A549 (cell line): ENCODE results near the gene ACSBG1. TPM values are rescaled to one million over a fixed set of nuclear protein-coding genes. Genes with fewer than 3 reads are reported as not detected.

Experiments
- ATAC-seq, 2 experiments: fragments of 200-7000 bp in 1 of 2; fragments of >200 bp in 1 of 2; cut with Nextera tagmentation in 1 of 2; cut with Tn5 transposase in 1 of 2; 3 replicates each; pipeline versions ENCODE4 v1.8.0 to v1.9.1; 2018 to 2020; ENCODE audit warnings: mild to moderate bottlenecking in 1 of 2, moderate library complexity in 1 of 2
- CTCF ChIA-PET: fragments of 300-600 bp; sonication (Branson Sonifier 250); formaldehyde crosslinking; extraction: SDS; loops from one replicate; lab custom pipeline; 2021; ENCODE audit warnings: antibody characterized with exemption, inconsistent platforms; lab: Yijun Ruan, JAX
- POLR2A ChIA-PET: fragments of 350-600 bp; formaldehyde crosslinking; extraction: SDS; loops from one replicate; lab custom pipeline; 2021; ENCODE audit warnings: antibody characterized with exemption, inconsistent platforms; lab: Yijun Ruan, JAX
- DNase-seq, 2 experiments: peaks; one replicate each; pipeline versions ENCODE4 v3.0.0 to v3.0.0-alpha.2; 2011 to 2016; ENCODE audit warnings: low read depth in 1 of 2, low spot score in 1 of 2
- FAIRE-seq: peaks from 2 replicates; lab custom pipeline; 2011; peaks lifted over from hg19 to GRCh38; lab: Jason Lieb, UNC
- H3K27ac ChIP-seq, 2 experiments: fragments of >200 bp; sonication (Bioruptor Twin); formaldehyde crosslinking; 3 replicates each; pipeline ENCODE4 v1.5.1; 2016 to 2017
- H3K4me1 ChIP-seq: fragments of >200 bp; sonication (Bioruptor Twin); formaldehyde crosslinking; 3 replicates; pipeline ENCODE4 v1.6.1; 2016
- H3K4me2 ChIP-seq: fragments of >200 bp; sonication (Bioruptor Twin); formaldehyde crosslinking; 3 replicates; pipeline ENCODE4 v1.6.1; 2016
- H3K4me3 ChIP-seq: fragments of >200 bp; sonication (Bioruptor Twin); formaldehyde crosslinking; 3 replicates; pipeline ENCODE4 v1.5.1; 2016
- H3K9me3 ChIP-seq: fragments of >200 bp; sonication (Bioruptor Twin); formaldehyde crosslinking; 3 replicates; pipeline ENCODE4 v1.6.1; 2016
- ATOH8 ChIP-seq: fragments of 250-450 bp; sonication (Bioruptor Pico); IDR thresholded peaks from 2 replicates; pipeline ENCODE4 v1.5.0; 2020; ENCODE audit warnings: low read depth, mild to moderate bottlenecking, moderate library complexity
- BCL3 ChIP-seq: fragments of >200 bp; sonication (Bioruptor Twin); formaldehyde crosslinking; IDR thresholded peaks from 3 replicates; pipeline ENCODE4 v1.6.1; 2016
- CBX2 ChIP-seq: fragments of 200-600 bp; sonication (generic); IDR thresholded peaks from 2 replicates; pipeline ENCODE4 v1.6.1; 2016; ENCODE audit warnings: low read depth, mild to moderate bottlenecking, borderline replicate concordance
- CBX8 ChIP-seq: fragments of 200-600 bp; sonication (generic); IDR thresholded peaks from 2 replicates; pipeline ENCODE4 v1.6.1; 2016
- E2F6 ChIP-seq: IDR thresholded peaks from 2 replicates; pipeline ENCODE4 v1.6.1; 2012; ENCODE audit warnings: low read depth, borderline replicate concordance
- EHMT2 ChIP-seq: fragments of 200-600 bp; sonication (generic); IDR thresholded peaks from 2 replicates; pipeline ENCODE4 v1.6.1; 2016; ENCODE audit warnings: antibody characterized with exemption, low read depth, mild to moderate bottlenecking, moderate library complexity
- ELK1 ChIP-seq: fragments of 150-350 bp; IDR thresholded peaks from 2 replicates; pipeline ENCODE4 v1.6.1; 2014; ENCODE audit warnings: low read depth, mild to moderate bottlenecking, low read length
- FOSB ChIP-seq: fragments of 250-450 bp; sonication (Bioruptor Pico); IDR thresholded peaks from 2 replicates; pipeline ENCODE4 v1.5.0; 2020; ENCODE audit warnings: mild to moderate bottlenecking, moderate library complexity
- FOXS1 ChIP-seq: fragments of 250-450 bp; sonication (Bioruptor Pico); IDR thresholded peaks from 2 replicates; pipeline ENCODE4 v1.5.0; 2020; ENCODE audit warnings: mild to moderate bottlenecking, moderate library complexity
- HEYL ChIP-seq: fragments of 250-450 bp; sonication (Bioruptor Pico); IDR thresholded peaks from 2 replicates; pipeline ENCODE4 v1.8.0; 2021; ENCODE audit warnings: mild to moderate bottlenecking, moderate library complexity
- HMGXB4 ChIP-seq: fragments of 250-450 bp; sonication (Bioruptor Pico); IDR thresholded peaks from 2 replicates; pipeline ENCODE4 v1.5.0; 2021; ENCODE audit warnings: mild to moderate bottlenecking, moderate library complexity, borderline replicate concordance
- HOXA7 ChIP-seq: fragments of 250-450 bp; sonication (Bioruptor Pico); IDR thresholded peaks from 2 replicates; pipeline ENCODE4 v1.5.0; 2020; ENCODE audit warnings: mild to moderate bottlenecking, moderate library complexity
- KDM1A ChIP-seq: fragments of 200-600 bp; sonication (generic); IDR thresholded peaks from 2 replicates; pipeline ENCODE4 v1.6.1; 2016; ENCODE audit warnings: low read depth, mild to moderate bottlenecking
- NFE2L2 ChIP-seq: fragments of 150-350 bp; conservative IDR thresholded peaks from 2 replicates; pipeline ENCODE4 v1.6.1; 2014; ENCODE audit warnings: low read length
- POLR2AphosphoS2 ChIP-seq: conservative IDR thresholded peaks from 2 replicates; pipeline ENCODE4 v1.6.1; 2012; ENCODE audit warnings: low read length, improper control_type of control experiment, inconsistent platforms
- RAD21 ChIP-seq, 2 experiments: fragments of >200 bp in 1 of 2; sonication (Bioruptor Twin) in 1 of 2; formaldehyde crosslinking in 1 of 2; IDR thresholded peaks in 1 of 2; conservative IDR thresholded peaks in 1 of 2; 2 replicates in 1 of 2; 3 replicates in 1 of 2; pipeline ENCODE4 v1.6.1; 2012 to 2018; ENCODE audit warnings: inconsistent platforms in 1 of 2
- REST ChIP-seq: fragments of 200-600 bp; sonication (generic); IDR thresholded peaks from 2 replicates; pipeline ENCODE4 v1.6.1; 2016; ENCODE audit warnings: antibody characterized with exemption, mild to moderate bottlenecking, moderate library complexity
- RFX5 ChIP-seq: fragments of 450-650 bp; IDR thresholded peaks from 2 replicates; pipeline ENCODE4 v1.7.1; 2014; ENCODE audit warnings: antibody characterized with exemption, mild to moderate bottlenecking, moderate library complexity
- RNF2 ChIP-seq: fragments of 200-600 bp; sonication (generic); IDR thresholded peaks from 2 replicates; pipeline ENCODE4 v1.6.1; 2016; ENCODE audit warnings: low read depth, mild to moderate bottlenecking, antibody characterized with exemption, moderate library complexity, borderline replicate concordance
- SMC3 ChIP-seq: fragments of >200 bp; sonication (Bioruptor Twin); formaldehyde crosslinking; IDR thresholded peaks from 3 replicates; pipeline ENCODE4 v1.6.1; 2018; ENCODE audit warnings: inconsistent platforms
- TP53 ChIP-seq: fragments of 250-450 bp; sonication (Bioruptor Pico); IDR thresholded peaks from 2 replicates; pipeline ENCODE4 v1.5.0; 2021; ENCODE audit warnings: mild to moderate bottlenecking, moderate library complexity
- ZFP36 ChIP-seq: fragments of 450-650 bp; IDR thresholded peaks from 2 replicates; pipeline ENCODE4 v1.6.1; 2014; ENCODE audit warnings: borderline replicate concordance; ENCODE audit not compliant: partially characterized antibody
- WGBS: methylation state at CpG from one replicate; pipeline ENCODE4 v1.1.6; 2017; ENCODE audit errors: missing lambda C conversion rate; 5-methylcytosine and 5-hydroxymethylcytosine counted together
- polyA plus RNA-seq, 4 experiments: library from polyadenylated mRNA; depleted of rRNA in 3 of 4; stranded (reverse); fragments of >200 nt; fragmentation: RNase III in 1 of 4; extraction: RNeasy Plus Mini Kit Qiagen cat#74134 plus additional on column Dnase treatment in 1 of 4; gene quantifications; 2 replicates in 3 of 4; 3 replicates in 1 of 4; pipeline ENCODE4 v1.2.3, GENCODE V29; 2011 to 2017

ACSBG1 gene
- polyA plus RNA-seq, 2 of the 4 experiments (the other 2 are of a cell fraction) = 0.15 to 0.21 TPM

GRCh38 chr15:78179906-78180305 is 54.5 kb downstream of the ACSBG1 start:
- no peak for TF ChIP-seq FOSB (CRISPR knock-in tag)
- no peak for TF ChIP-seq POLR2AphosphoS2
- no peak for TF ChIP-seq TP53 (CRISPR knock-in tag)
- TF ChIP-seq HMGXB4 = no peak
- TF ChIP-seq BCL3 = no peak
- TF ChIP-seq SMC3 = no peak
- TF ChIP-seq ELK1 = no peak
- TF ChIP-seq REST = no peak
- no peak for TF ChIP-seq EHMT2
- no peak for TF ChIP-seq CBX8
- no peak for TF ChIP-seq HEYL
- TF ChIP-seq RAD21 (conservative IDR thresholded peaks at IDR 0.05 in 1 of 2, IDR thresholded peaks at IDR 0.05 in 1 of 2) = no peak
- TF ChIP-seq CBX2 = no peak
- TF ChIP-seq KDM1A = no peak
- TF ChIP-seq ATOH8 (CRISPR knock-in tag) = no peak
- TF ChIP-seq, all 56 proteins: peak for 0
- Histone ChIP-seq H3K4me1 (no peaks in the 10 kb centered on the region), H3K4me3 (no peak overlapping the region), H3K27ac (no peak overlapping the region), H3K9me3 (no peaks in the 10 kb centered on the region), H3K4me2 (no peak overlapping the region)
- ChIA-PET CTCF (interaction anchor here (1.0 to 12.3 kb wide), 5 partner anchors 14 to 59 kb away, joined by 3 to 274 read pairs (median 31); partner anchors contain the start of genes ACSBG1 and CIB2), POLR2A (no interaction called here)
- FAIRE-seq (no peak), DNase-seq (no peak), ATAC-seq (no peak)
- 65% methylated on average over 5 of the region's 5 CpGs for WGBS

- no peak overlapping the region for H3K4me2 ChIP-seq
- DNase-seq = no peak
- TF ChIP-seq E2F6 = no peak
- no peak for TF ChIP-seq FOXS1 (CRISPR knock-in tag)
- TF ChIP-seq HOXA7 = no peak
- TF ChIP-seq RFX5 = no peak
- TF ChIP-seq NFE2L2 = no peak
- TF ChIP-seq EHMT2 = no peak
- TF ChIP-seq RNF2 = no peak
- no peak for TF ChIP-seq POLR2AphosphoS2
- TF ChIP-seq ZFP36 = no peak
- no peaks in the 10 kb centered on the region for H3K4me1 ChIP-seq
- ATAC-seq = no peak
- CTCF ChIA-PET = interaction anchor here (1.0 to 12.3 kb wide), 8 partner anchors 10 to 75 kb away, joined by 3 to 274 read pairs (median 24); partner anchors contain the start of gene ACSBG1
- no peak for FAIRE-seq
- H3K4me3 ChIP-seq = no peak overlapping the region
- WGBS = 66% methylated on average over 12 of the region's 12 CpGs
- H3K27ac ChIP-seq = no peak overlapping the region
- POLR2A ChIA-PET = no interaction called here
- H3K9me3 ChIP-seq = no peaks in the 10 kb centered on the region
Observed at GRCh38 chr15:78179286-78179840, 55.0 kb downstream of the ACSBG1 start.
